GM21723 (cell line): ENCODE results near the gene KLHDC7B.
A peak's percentile ranks its signal among the peaks of the same experiment; 100 is the strongest.

Experiments
- ATAC-seq: cut with Tn5 transposase; IDR thresholded peaks from one replicate; pipeline ENCODE4 v1.9.1; 2021; ENCODE audit warnings: mild to moderate bottlenecking, moderate library complexity; ENCODE audit not compliant: unreplicated experiment

KLHDC7B gene

DNA sequence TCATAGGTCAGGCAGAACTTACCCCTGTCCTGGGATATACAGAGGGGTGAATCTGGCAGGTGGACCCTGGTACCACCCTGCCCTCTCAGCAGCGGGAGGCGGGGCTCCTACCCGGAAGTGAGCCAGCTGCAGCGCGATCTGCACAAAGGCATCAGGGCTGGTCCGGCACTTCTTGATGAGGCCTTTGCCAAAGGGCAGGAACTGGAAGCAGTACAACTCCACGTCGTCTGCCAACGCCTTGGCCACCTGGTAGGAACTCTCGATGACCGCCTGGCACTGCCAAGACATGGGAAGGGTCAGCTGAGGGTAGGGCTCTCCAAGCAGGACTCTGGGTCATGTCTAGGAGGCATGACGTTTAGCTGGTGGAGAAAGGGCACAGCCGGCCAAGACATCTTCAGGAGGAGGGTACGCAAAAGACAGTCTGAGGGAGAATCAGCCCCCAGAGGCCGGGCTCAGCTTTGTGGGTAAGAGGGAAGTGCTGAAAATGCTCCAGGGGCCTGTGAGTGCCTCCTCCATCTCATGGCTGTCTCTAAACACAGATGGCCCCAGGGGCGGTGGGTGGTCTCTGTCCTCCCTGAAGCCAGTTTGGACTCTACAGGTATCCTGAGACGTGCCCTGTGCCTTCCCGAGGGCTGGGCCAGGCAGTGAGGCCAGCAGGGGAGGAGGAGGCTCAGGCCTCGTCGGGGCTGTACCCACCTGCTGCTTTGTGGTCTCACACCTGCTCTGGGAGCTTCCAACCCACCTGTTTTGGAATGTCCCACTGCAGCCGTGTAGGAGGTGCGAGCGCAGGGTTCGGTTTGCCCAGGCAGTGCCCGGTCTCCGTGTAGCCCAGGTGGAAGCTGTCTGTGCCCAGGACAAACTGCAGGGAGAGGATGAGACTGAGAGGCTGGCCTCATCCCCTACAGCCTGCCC is 25.8 kb downstream of the KLHDC7B start:
- no peak for ATAC-seq

- no peak for ATAC-seq
These were observed 27.3 kb downstream of the KLHDC7B start for GRCh38 chr22:50572965-50573364.

DNA sequence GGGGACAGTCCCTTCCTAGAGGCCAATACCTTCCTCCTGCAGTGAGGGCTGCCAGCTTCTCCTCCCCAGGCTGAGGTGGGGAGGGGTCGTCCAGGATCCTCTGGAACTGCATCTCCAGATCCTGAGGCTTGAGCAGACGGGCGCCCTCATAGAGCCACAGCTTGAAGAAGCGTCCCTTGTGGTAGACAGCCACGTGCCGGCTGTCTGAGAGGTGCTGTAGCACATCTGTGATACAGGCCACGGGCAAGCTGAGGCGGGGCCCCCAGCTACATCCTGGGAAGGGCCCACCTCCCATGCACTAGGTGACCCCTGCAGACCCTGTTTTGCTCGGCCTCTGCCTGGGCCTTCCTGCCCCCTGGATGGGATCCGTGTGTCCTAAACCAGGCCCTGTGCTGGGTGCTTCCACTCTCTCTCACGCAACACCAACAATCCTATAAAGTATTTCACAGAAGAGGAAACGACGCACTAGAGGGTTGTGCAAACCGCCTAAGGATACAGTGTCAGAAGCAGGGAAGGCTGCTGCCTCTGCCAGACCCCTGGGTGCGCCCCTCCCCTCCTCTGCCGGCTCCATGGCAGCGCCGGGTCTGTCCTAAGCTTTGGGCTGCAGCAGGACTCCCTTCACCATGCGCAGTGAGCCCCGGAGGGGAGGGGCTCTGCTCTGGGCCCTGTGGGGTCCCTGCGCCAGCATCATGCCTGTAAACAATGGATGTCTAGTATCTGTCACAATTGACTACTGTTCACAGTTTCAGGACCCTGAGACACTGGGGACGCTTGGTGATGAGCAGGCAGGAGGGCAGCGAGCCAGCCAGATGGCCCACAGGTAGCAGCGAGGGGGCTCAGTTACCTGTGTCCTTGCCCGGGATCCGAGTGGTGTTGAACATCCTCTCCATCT is 28.0 kb downstream of the KLHDC7B start:
- ATAC-seq = no peak

DNA sequence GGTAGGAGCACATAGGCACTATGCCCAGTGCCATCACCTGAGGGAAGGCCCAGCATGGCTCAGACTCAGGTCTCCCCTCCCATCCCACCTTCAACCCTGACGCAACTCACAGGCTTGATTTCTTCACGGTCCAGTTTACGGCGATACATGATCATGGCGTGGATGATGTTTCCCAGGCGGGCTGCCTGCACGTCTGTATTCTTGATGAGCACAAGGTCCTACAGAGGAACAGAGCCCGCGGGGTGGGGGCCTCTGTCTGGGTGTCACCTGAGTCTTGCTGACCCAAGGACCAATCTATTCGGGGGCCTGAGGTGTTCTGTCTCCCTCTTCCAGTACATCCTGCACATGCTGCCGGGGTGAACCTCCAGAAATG is 28.7 kb downstream of the KLHDC7B start:
- no peak for ATAC-seq

DNA sequence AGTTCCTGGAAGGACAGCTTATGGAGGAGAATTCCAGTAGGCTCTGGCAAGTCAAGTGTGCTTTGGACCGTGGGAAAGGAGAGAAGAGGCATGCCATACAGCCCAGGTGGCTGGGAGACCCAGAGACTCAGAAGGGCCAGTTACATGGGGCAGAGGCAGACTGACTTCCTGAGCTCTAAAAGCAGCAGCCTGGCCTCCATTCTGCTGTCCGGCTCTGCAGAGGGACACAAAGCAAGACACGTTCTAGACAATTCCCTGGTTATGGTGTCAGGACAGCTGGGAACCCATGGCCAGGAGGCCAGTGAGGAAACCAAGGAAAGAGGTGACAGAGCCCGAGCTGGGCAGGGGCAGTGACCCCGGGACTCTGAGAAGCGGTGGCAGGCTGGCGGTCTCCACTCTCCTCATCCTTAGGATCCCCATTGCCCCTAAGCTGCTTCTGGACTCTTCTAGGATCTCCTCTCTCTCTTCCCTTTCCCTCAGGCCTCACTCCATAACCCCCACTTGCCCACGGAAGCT is 29.8 kb downstream of the KLHDC7B start:
- no peak for ATAC-seq

DNA sequence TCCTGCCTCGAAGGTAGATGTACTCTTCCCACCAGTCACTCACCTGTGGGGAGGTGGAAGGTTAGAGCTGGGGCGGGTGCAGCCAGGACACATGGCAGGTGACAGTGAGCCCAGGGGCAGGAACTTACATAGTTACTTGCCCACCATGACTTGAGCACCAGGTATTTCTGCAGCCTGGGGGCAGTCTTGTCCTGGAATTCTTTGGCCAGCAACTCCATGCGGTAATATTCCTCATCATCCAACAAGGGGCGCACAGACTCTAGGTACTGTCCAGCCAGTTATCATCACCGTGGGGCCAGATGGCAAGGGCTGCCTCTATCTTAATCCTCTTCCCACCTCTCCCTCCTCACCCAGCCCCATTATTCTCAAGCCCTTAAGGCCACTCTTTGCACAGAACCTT is 30.4 kb downstream of the KLHDC7B start:
- no peak for ATAC-seq

DNA sequence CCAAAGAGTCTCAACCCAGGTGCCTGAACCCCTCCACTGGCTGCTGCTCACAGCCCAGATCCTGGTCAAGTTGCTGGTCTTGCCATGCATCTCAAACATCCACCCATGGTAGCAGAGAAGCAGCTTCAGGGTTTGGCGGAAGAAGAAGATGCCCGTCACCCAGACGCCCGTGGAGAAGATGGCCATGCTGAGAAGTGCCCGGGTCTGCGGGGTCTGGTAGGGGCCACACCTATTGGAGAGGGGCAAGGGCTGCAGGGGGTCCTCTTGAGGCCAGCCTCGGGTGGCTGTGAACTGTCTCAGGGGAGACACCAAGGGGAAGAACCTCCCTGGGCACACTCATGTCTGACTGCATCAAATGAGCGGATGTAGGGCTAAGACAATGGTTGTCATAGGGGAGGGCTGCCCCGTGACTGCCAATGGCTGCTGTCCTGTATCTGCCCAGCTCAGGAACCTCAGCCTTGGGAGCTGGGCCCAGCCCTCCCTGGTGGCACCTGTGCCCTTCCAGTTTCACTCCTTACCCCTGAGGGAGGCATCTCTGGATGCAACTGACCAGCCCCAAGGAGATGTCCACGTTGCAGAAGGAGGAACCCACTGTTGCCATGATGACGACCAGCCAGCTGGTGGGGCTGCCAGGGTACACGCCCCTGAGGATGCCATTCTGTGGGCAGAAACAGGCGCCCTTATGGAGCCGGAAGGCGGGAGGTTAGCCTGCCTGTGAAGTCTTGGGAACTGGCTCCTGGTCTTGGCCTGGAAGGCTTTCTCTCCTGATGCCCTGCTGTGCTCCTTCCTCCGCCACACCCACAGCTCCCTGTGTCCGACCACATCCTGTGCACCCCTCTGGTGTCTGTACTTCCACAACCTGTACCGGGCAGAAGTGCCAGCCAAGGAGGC is 31.4 kb downstream of the KLHDC7B start:
- ATAC-seq = no peak

DNA sequence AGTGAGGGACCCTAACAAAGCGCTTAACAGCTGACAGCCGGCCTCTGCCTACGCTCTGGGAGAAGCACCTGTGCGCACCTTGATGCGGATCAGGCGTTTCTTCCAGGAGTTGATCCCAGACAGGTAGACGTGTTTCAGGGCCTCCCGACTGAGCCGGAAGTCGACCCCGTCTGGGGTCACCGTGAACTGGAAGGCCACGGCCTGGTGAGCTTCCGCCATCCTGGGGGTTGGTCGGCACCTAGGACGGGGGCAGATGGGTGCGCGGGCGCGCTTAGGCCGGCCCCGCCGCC is 31.9 kb downstream of the KLHDC7B start:
- no peak for ATAC-seq

DNA sequence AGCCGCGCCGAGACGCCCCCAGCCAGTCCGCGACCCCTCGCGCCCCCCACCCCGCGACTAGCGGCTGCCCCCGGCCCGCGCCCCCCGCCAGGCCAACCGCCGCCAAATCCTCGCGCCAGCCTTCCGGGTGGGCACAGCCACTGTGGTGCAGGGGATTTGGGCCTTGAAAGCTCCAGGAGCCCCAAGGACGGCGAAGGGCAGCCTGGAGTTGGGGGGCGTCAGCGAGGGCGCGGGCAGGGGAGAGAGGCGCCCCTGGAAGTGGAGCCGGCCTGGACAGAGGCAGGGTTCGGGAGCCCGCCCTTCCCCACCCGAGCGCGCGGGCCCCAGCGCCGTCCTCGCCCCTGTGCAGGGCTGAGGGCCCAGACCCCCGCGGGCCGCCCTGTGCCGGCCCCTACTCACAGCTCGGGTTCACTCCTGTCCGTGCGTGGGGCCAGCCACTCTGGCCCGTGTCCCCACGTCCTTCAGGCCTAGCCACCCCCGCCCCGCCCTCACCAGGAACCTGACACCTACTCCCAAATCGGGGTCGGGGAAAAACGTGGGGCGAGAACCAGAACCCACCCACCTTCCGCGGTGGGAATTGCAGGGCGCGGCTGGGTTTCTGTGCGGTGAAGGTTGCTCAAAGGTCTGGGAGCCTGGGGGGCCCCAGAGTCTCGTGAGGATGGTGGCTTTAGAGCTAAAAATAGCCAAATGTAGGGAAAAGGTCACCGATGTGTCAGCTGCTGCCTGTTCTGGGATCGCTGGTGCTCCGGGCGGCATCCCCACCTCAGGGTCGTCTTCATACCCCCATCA is 32.5 kb downstream of the KLHDC7B start, which contains the start of gene CPT1B:
Gene CPT1B, minus strand, starts transcription at position 441 of the 789 bp plus-strand sequence. CDS start 512 bp downstream, outside the sequence.
- ATAC-seq = no peak

GRCh38 chr22:50578776-50579310 is 33.1 kb downstream of the KLHDC7B start:
- no peak for ATAC-seq

DNA sequence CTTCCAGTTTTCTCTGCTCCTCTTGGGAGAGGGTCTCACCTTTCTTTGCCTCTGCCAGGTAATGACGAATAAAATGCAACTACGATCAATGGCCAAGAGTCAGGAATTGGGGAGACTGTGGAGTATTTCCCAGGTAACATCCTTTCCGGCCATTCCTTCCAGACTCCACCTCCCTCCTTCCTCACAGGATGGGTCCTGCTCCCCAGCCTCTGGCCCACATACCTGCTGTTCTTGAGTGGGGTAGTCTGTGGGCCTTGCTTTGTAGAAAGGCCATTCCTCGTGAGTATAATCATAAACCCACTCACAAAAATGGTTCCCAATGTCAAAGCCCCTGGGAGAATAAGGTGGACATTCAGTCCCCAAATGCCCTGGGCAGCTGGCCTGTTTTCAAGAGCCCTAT is 34.1 kb downstream of the KLHDC7B start:
- no peak for ATAC-seq

DNA sequence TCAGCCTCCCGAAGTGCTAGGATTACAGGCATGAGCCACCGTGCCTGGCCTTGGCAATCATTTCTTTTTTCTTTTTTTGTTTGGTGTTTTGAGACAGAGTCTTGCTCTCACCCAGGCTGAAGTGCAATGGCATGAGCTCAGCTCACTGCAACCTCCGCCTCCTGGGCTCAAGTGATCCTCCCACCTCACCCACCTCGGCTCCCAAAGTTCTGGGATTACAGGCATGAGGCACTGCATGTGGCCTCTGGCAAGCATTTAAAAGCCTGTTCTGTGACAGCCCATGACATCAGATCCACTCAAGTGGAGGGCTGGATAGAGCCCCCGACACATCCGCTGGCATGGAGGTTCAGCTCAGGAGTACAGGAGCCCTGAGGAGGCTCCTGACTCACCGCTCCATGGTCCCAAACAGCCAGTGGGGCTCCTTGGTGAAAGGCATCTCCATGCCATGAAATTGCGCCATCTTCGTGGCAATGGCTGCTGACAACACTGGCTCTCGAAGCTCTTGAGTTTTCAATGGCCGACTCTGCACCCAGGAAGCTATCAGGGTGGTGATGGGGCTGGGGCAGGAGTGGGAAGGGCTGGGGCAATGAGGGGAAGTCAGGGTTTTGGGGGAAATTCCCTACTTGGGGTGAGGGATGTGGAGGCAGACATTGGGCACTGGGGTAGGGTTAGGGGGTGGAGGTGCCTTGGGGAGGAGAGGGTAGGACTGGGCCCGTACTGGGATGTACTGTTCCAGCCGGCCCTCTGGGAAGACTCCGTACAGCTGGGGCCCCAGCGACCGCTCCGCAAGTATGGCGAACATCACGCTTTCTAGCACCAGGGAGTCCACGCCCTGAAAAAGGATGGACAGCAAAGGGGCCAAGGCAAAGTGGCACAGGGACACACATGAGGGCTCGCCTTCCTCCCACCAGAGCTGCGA is 35.6 kb downstream of the KLHDC7B start:
- ATAC-seq = no peak

DNA sequence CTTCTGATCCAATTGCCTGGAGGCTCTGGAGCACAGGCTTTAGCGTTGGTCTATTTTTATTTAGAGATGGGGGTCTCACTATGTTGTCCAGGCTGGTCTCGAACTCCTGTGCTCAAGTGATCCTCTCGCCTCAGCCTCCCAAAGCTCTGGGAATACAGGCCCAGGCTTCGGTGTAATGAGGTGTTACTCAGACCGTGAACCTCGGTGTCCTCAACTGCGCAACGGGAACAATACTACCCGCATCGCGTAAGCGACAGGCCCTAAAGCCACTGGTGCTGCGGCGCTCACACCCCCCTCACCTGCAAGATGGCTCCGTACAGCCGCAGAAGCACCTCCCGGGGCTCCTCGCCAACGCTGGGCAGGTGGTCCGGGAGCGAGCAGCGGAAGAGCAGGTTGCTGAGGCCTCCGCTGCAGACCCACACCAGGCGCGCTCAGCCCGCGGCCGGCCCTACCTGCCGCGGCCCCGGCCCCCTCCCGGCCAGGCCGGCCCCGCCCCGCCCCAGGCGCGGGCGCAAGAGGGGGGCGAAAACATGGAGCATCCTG is 36.3 kb downstream of the KLHDC7B start:
- ATAC-seq = peak; percentile 27

DNA sequence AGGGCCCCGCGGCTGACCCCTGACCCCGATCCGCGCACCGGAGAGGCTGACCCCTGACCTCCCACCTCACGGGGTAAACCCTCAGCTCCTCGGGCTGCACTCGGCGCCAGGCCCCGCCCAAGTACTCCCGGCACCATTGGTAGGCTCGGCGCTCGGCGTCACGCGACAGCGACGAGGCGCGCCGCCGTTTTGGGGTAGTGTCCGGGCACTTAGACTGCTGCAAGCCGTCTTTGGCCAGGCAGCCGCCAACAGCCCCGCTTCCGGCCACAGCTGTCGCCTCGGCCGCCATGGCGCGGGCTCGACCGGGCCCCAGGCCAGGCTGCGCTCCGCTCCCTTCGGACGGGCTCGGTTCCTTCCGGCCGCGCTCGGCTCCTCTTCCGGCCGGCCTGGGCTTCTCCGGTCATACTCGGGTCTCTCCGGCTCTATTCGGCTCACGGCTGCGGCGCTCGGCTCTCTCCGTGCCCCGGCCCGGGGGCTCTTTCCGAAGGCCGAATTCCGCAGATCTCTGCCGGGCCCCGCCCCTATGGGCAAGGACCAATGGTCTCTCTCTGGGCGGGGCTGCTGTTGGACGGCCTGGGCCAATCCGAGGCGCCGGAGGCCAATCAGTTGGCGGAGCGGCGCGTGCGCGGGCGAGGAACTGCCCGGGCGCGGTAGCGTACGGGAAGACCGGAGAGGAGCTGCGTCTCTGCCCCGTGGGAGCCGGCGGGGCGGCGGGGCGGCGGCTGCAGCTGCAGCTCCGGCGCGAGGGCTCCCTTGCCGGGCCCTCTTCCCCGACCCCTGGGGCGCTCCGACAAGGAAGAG is 37.0 kb downstream of the KLHDC7B start, which contains the start of gene CHKB:
Gene CHKB, minus strand, starts transcription at position 357 of the 801 bp plus-strand sequence. Its CDS starts 68 bp downstream, at position 289.
- peak; percentile 84 for ATAC-seq

- peak; percentile 27 for ATAC-seq
These were observed 37.7 kb downstream of the KLHDC7B start for GRCh38 chr22:50583294-50583861.

GRCh38 chr22:50584106-50585096 is 38.7 kb downstream of the KLHDC7B start:
- no peak for ATAC-seq
